Sigmoid colon (tissue), 7 donors: ENCODE data around the gene B3GALT6. TPM values are rescaled to one million over a fixed set of nuclear protein-coding genes. Genes with fewer than 3 reads are reported as not detected.

Experiments
- DNase-seq: peaks from one replicate; pipeline ENCODE4 v3.0.0-alpha.2; 2019
- H3K27ac ChIP-seq, 4 donors: fragments of 200-600 bp; sonication (generic); one replicate each; pipeline ENCODE4 v1.5.1; 2016 to 2019; ENCODE audit warnings: mild to moderate bottlenecking in 1 of 4
- H3K27me3 ChIP-seq, 3 donors: fragments of 200-600 bp; sonication (generic); one replicate each; pipeline ENCODE4 v1.5.1; 2019; ENCODE audit warnings: mild to moderate bottlenecking in 1 of 3
- H3K36me3 ChIP-seq, 4 donors: fragments of 200-600 bp; sonication (generic); one replicate each; pipeline ENCODE4 v1.5.1; 2016 to 2019
- H3K4me1 ChIP-seq, 4 donors: fragments of 200-600 bp; sonication (generic); one replicate each; pipeline ENCODE4 v1.5.1; 2017 to 2019
- H3K4me3 ChIP-seq, 4 donors: fragments of 200-600 bp; sonication (generic); one replicate each; pipeline ENCODE4 v1.5.1; 2017 to 2019; ENCODE audit warnings: mild to moderate bottlenecking in 2 of 4, moderate library complexity in 1 of 4
- H3K9me3 ChIP-seq, 4 donors: fragments of 200-600 bp in 3 of 4; sonication (generic) in 3 of 4; one replicate each; pipeline versions ENCODE4 v1.5.1 to v1.6.1; 2013 to 2019
- EP300 ChIP-seq, 4 donors: sonication (generic); formaldehyde crosslinking; IDR thresholded peaks; one replicate each; pipeline ENCODE4 v1.6.1; 2017; ENCODE audit warnings: antibody characterized with exemption in 4 of 4
- POLR2A ChIP-seq, 2 donors: fragments of 450-650 bp; IDR thresholded peaks; one replicate each; pipeline ENCODE4 v1.6.1; 2016; ENCODE audit warnings: antibody characterized with exemption in 2 of 2, mild to moderate bottlenecking in 2 of 2, moderate library complexity in 2 of 2
- POLR2AphosphoS5 ChIP-seq, 4 donors: sonication (generic); formaldehyde crosslinking; IDR thresholded peaks; one replicate each; pipeline ENCODE4 v1.6.1; 2017; ENCODE audit warnings: antibody characterized with exemption in 4 of 4
- WGBS, 2 donors: extraction: QIAGEN DNeasy Blood & Tissue Kit; methylation state at CpG; one replicate each; pipeline ENCODE4 v1.1.7; 2013; 5-methylcytosine and 5-hydroxymethylcytosine counted together
- intact Hi-C: fragments of 100-400 bp; cut with DNase I; formaldehyde crosslinking; loops from one replicate; pipeline ENCODE4 v1.15.1; 2023
- polyA plus RNA-seq, 3 donors: library from polyadenylated mRNA; stranded (reverse); fragments of 200-250 nt; gene quantifications; one replicate each; pipeline ENCODE4 v1.2.3, GENCODE V29; 2013
- total RNA-seq, 4 donors: library from RNA; depleted of rRNA; stranded (reverse); fragments of >200 nt; gene quantifications; one replicate each; pipeline ENCODE4 v1.1.0, GENCODE V29; 2016
- TF ChIP-seq, protein P1 (sequence below), 4 experiments: fragments of 450-650 bp in 3 of 4; fragments of 200-600 bp in 1 of 4; IDR thresholded peaks; one replicate each; pipeline ENCODE4 v1.5.1; 2016 to 2019; ENCODE audit warnings: antibody characterized with exemption in 4 of 4, mild to moderate bottlenecking in 3 of 4, moderate library complexity in 2 of 4
- donor health status: healthy with polysubstance abuse.
- donor health status: Bipolar disorder and iron deficiency.
- donor health status: healthy.

B3GALT6 gene
- total and polyA plus RNA-seq, 7 donors, result 1.8 to 12.5 (median 9.1) TPM

DNA sequence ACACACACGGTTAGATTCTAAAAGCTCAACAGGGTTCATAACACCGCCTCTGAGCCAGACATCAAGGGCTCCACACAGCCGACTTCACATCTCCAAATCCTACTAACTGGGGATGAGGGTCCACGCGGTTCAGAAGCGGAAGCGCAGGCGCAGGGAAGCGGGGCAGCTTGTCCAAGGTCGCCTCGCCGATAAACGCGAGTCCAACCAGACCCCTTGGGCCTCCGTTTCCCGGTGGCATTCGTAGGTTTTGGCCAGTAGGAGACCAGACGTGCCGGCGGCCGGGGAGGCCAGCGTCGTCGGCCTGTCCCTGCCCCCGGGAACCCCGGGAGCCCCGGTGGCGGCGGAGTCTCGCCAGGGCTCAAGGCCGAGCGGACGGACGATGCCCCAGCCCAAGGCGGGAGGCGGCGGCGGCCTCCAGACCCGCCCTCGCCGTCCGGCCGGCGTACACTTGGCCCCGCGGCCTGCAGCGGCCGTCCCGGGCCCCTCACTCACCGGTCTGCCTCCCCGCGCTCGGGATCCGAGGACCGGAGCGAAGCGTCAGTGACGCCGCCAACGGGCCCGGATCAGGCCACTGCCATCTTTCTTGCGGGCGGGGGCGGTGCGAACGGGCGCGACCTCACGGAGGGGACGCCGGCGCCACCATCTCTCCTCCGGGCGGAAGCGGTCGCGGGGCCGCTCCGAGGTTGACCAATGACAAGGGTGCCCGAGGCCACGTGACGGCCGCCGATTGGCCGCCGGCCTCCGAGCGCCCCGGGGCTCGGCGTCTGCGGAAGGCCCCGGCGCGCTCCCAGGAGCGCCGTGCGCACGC lies 433 bp upstream of the B3GALT6 start, which contains the start of gene SDF4:
SDF4 (minus strand) TSS at position 602 of the 808 bp plus-strand sequence. CDS start 3,229 bp downstream, outside the sequence.
- Histone ChIP-seq H3K36me3 (peaks cover 13 to 25% (median 22%) of the 10 kb centered on the region in 4 donors), H3K9me3 (no peaks in the 10 kb centered on the region), H3K27ac (peak within 1 kb of the TSS; percentile 92 to 97 (median 96)), H3K27me3 (no peaks in the 10 kb centered on the region), H3K4me1 (peaks cover 0 to 50% (median 33%) of the 10 kb centered on the region in 4 donors), H3K4me3 (peak within 1 kb of the TSS; percentile 69 to 100 (median 96))
- intact Hi-C loops, result loop anchor here (1.0 to 2.0 kb wide), 3 partner anchors 43 to 115 kb away; partner anchors contain the start of gene C1orf159
- peak; percentile 98 for DNase-seq
- WGBS, 2 donors, result 0% methylated on average over 99 of the region's 99 CpGs
- TF ChIP-seq POLR2AphosphoS5 (IDR thresholded peaks at IDR 0.05) (peak; percentile 50 to 82 (median 74)), EP300 (IDR thresholded peaks at IDR 0.05) (no peak), POLR2A (IDR thresholded peaks at IDR 0.05) (peak; percentile 18 to 47)
- TF ChIP-seq, protein P1, sequence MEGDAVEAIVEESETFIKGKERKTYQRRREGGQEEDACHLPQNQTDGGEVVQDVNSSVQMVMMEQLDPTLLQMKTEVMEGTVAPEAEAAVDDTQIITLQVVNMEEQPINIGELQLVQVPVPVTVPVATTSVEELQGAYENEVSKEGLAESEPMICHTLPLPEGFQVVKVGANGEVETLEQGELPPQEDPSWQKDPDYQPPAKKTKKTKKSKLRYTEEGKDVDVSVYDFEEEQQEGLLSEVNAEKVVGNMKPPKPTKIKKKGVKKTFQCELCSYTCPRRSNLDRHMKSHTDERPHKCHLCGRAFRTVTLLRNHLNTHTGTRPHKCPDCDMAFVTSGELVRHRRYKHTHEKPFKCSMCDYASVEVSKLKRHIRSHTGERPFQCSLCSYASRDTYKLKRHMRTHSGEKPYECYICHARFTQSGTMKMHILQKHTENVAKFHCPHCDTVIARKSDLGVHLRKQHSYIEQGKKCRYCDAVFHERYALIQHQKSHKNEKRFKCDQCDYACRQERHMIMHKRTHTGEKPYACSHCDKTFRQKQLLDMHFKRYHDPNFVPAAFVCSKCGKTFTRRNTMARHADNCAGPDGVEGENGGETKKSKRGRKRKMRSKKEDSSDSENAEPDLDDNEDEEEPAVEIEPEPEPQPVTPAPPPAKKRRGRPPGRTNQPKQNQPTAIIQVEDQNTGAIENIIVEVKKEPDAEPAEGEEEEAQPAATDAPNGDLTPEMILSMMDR (IDR thresholded peaks at IDR 0.05), result no peak

- H3K27me3 ChIP-seq, result peaks cover 0 to 7% (median under 1%) of the 10 kb centered on the region in 3 donors
- no peak for DNase-seq
Measured at GRCh38 chr1:1232796-1233566, 944 bp downstream of the B3GALT6 start.

DNA sequence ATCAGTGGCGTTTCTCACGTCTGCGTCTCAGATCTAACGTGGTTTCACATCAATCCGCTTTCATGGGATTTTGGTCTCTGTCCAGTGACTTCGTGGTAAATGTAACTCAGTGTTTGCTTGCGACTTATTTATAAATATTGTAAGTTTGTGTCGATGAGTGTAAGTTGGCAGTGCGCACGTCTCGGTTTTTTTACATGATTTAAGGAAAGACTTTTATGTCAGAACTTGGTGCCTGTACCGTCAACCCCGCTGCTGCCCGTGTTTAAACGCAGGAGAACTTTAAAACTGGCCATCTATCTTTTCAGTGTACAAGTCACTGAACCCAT lies 1.5 kb downstream of the B3GALT6 start:
- Histone ChIP-seq H3K27ac (no peak overlapping the region), H3K4me1 (peaks cover 0 to 54% (median 33%) of the 10 kb centered on the region in 4 donors), H3K27me3 (peaks cover 0 to 12% (median 6%) of the 10 kb centered on the region in 3 donors), H3K36me3 (peaks cover 1 to 6% (median 3%) of the 10 kb centered on the region in 4 donors), H3K4me3 (no peak overlapping the region), H3K9me3 (no peaks in the 10 kb centered on the region)
- 95 to 96% methylated on average over 15 of the region's 15 CpGs for WGBS, 2 donors
- intact Hi-C loops, result no loop called here
- TF ChIP-seq EP300 (IDR thresholded peaks at IDR 0.05) (no peak), POLR2AphosphoS5 (IDR thresholded peaks at IDR 0.05) (no peak), POLR2A (IDR thresholded peaks at IDR 0.05) (no peak)
- TF ChIP-seq, protein P1 (IDR thresholded peaks at IDR 0.05), result no peak
- DNase-seq, result no peak

More at GRCh38 chr1:1232796-1233566, 944 bp downstream of the B3GALT6 start:
- Histone ChIP-seq H3K9me3 (no peaks in the 10 kb centered on the region), H3K36me3 (peaks cover 7 to 11% (median 9%) of the 10 kb centered on the region in 4 donors), H3K4me1 (peaks cover 0 to 59% (median 33%) of the 10 kb centered on the region in 4 donors), H3K4me3 (peak overlapping the region in 3 of 4 donors; percentile 41 to 100 (median 41)), H3K27ac (peak overlapping the region in 1 of 4 donors; percentile 56)
- 86 to 94% methylated on average over 98 of the region's 98 CpGs for WGBS, 2 donors
- intact Hi-C loops, result loop anchor here (1.0 kb wide), 1 partner anchor 41 kb away; no protein-coding TSS in a partner anchor
- no peak for TF ChIP-seq POLR2AphosphoS5 (IDR thresholded peaks at IDR 0.05)
- TF ChIP-seq, protein P1 (IDR thresholded peaks at IDR 0.05), result no peak
- TF ChIP-seq POLR2A (IDR thresholded peaks at IDR 0.05), result no peak
- TF ChIP-seq EP300 (IDR thresholded peaks at IDR 0.05), result no peak

DNA sequence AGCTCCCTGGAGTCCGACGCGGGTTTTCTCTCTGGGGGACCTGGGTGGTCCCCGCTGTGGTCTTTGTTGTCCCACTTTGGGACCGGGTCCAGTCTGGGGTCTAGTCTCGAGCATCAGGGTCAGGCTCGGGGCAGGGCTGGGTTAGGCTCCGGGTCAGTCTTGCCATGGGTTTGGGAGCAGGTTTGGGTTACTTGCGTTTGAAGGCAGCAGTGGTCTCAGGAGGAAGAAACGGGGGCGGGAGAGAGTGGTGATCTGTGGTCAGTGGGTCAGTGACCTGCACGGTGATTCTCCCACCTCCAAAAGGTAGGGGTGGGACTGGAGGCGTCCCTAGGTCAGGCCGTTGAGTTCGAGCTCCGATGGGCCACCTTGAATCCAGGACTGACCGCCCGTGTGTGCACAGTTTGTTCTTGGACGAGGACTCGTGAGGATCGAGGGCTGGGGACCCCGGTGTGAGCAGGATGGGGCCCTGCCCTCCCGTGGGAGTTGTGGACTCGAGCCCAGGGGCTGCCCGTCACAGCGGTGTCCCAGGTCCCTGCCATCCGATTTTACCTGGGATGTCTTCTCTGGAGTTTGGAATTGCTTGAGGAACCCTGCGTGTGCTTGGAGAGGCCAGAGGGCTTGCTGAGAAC lies 2.3 kb downstream of the B3GALT6 start:
- intact Hi-C loops, result no loop called here
- Histone ChIP-seq H3K9me3 (no peaks in the 10 kb centered on the region), H3K27ac (no peak overlapping the region), H3K36me3 (no peaks in the 10 kb centered on the region), H3K27me3 (peaks cover 2 to 20% (median 14%) of the 10 kb centered on the region in 3 donors), H3K4me3 (no peak overlapping the region), H3K4me1 (peaks cover 0 to 47% (median 30%) of the 10 kb centered on the region in 4 donors)
- no peak for DNase-seq
- TF ChIP-seq, protein P1 (IDR thresholded peaks at IDR 0.05), result no peak
- TF ChIP-seq POLR2AphosphoS5 (IDR thresholded peaks at IDR 0.05) (no peak), POLR2A (IDR thresholded peaks at IDR 0.05) (no peak), EP300 (IDR thresholded peaks at IDR 0.05) (no peak)
- WGBS, 2 donors, result 94 to 96% methylated on average over 28 of the region's 28 CpGs
